Ectodermal cell (in vitro differentiated cells): Measurements from ENCODE around the gene ID3.

ENCODE experiments used
- H3K27ac ChIP-seq: 2 replicates; pipeline ENCODE4 v1.7.0; 2013; ENCODE audit warnings: mild to moderate bottlenecking, low read depth, low read length; ENCODE audit not compliant: insufficient read depth, poor library complexity, severe bottlenecking
- H3K27me3 ChIP-seq: 2 replicates; pipeline ENCODE4 v1.7.0; 2013; ENCODE audit warnings: mild to moderate bottlenecking, low read length; ENCODE audit not compliant: insufficient read depth, control insufficient read depth, poor library complexity, severe bottlenecking
- H3K36me3 ChIP-seq: one replicate; pipeline ENCODE4 v1.7.0; 2013; ENCODE audit warnings: low read length; ENCODE audit not compliant: control insufficient read depth, insufficient read depth
- H3K4me1 ChIP-seq: one replicate; pipeline ENCODE4 v1.7.0; 2013; ENCODE audit warnings: low read length; ENCODE audit not compliant: control insufficient read depth, insufficient read depth
- H3K4me3 ChIP-seq: 2 replicates; pipeline ENCODE4 v1.7.0; 2013; ENCODE audit warnings: low read depth, low read length, control low read depth; ENCODE audit not compliant: insufficient read depth
- H3K9me3 ChIP-seq: 2 replicates; pipeline ENCODE4 v1.7.0; 2013; ENCODE audit warnings: mild to moderate bottlenecking, low read length, moderate library complexity; ENCODE audit not compliant: control insufficient read depth
- WGBS, 2 experiments: methylation state at CpG; one replicate each; pipeline ENCODE4 v1.1.7; 2013; ENCODE audit warnings: missing lambda C conversion rate in 2 of 2; 5-methylcytosine and 5-hydroxymethylcytosine counted together

ID3 gene

DNA sequence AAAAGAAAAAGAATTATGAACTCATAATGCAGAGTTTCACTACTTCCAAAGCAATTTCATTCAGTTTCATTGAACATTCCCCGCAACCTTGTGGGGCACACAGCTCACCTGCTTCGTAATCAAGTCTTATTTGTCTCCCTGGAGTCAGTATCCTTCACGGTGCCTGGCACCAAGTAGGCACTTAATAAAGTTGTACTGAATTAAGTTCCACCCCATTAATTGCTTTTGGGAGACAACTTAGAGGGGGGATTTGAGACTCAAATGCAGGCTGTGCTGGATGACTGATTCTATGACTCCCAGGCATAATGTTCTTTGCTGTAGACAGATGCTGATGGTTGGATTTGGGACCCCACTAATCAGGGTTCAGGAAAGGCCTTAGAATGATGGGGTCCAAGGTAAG is 6.5 kb upstream of the ID3 start:
- Histone ChIP-seq H3K9me3 (no peaks in the 10 kb centered on the region), H3K27ac (no peak overlapping the region)
- WGBS, 2 experiments, result 90 to 95% methylated on average over 3 of the region's 3 CpGs

DNA sequence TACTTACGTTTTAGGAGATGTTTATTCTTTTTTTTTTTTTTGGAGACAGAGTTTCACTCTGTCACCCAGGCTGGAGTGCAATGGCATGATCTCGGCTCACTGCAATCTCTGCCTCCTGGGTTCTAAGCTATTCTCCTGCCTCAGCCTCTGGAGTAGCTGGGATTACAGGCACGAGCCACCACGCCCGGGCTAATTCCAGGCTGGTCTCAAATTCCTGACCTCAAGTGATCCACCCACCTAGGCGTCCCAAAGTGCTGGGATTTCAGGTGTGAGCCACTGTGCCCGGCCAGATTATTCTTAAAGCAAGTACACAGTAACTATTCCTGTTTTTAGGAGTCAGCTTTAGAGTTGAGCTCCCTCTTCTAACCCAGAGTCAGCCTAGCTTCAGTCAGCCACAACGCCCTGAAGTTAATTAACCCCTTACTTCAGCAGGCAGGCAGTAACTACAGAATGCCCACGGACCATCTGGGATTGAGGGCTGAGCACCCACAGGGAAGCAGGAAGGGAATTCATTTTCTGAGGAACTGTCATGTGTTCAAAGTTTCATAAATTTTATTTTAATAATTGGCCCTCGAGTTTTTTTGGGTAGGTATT is 5.3 kb upstream of the ID3 start:
- H3K9me3 ChIP-seq, result no peaks in the 10 kb centered on the region
- no peak overlapping the region for H3K27ac ChIP-seq
- H3K36me3 ChIP-seq, result no peaks in the 10 kb centered on the region
- H3K27me3 ChIP-seq, result no peaks in the 10 kb centered on the region
- H3K4me3 ChIP-seq, result no peak overlapping the region
- WGBS, 2 experiments, result 64 to 69% methylated on average over 9 to 10 of the region's 10 CpGs
- peaks cover 73% of the 10 kb centered on the region for H3K4me1 ChIP-seq

More for the DNA sequence above, 6.5 kb upstream of the ID3 start:
- H3K4me3 ChIP-seq, result no peak overlapping the region
- H3K27me3 ChIP-seq, result no peaks in the 10 kb centered on the region
- H3K4me1 ChIP-seq, result peaks cover 63% of the 10 kb centered on the region
- H3K36me3 ChIP-seq, result no peaks in the 10 kb centered on the region

DNA sequence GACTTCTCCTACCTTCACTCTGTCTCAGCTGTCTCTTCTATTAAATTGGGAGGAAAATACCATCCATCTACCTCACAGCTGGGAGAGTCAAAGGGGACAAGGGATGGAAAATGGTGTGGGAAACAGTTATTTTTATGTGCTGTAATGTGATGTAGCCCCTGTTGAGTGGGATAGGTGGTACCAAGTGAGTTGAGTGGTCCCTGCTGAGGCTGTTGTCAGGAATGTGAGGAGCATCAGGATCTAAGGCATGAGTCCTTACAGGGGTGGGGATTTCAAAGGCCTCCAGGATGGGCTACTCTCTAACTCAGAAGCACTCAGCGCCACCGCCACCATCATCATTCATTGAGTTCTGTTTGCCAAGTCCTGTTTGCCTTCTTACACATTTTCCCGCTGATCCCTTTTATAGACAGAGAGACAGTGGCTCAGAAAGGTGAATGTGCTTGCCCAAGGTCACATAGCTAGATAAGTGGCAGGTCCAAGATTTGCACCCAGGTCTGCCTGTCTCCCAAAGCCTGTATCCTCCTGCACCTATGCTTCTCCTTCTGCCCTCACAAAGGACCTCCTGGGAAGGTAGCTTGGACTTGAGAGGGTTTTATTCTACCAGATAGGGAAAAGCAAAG is 4.6 kb upstream of the ID3 start:
- Histone ChIP-seq H3K4me1 (peaks cover 65% of the 10 kb centered on the region), H3K4me3 (no peak overlapping the region), H3K27me3 (no peaks in the 10 kb centered on the region), H3K27ac (no peak overlapping the region), H3K36me3 (no peaks in the 10 kb centered on the region), H3K9me3 (no peaks in the 10 kb centered on the region)
- WGBS, 2 experiments, result 90 to 95% methylated on average over 3 of the region's 3 CpGs

DNA sequence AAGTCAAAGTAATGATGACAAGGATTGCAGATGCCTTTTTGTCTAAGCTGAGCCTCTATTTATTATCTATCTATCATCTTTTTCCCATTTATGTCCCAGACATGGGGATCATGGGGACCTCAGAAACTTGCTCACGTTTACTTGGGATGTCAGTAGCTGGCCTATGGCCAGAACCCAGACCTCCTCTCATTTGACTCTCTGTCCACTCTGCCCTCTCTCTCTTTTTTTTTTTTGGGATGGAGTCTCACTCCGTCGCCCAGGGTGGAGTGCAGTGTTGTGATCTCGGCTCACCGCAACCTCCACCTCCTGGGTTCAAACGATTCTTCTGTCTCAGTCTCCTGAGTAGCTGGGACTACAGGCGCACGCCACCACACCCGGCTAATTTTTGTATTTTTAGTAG is 3.7 kb upstream of the ID3 start:
- H3K4me3 ChIP-seq, result no peak overlapping the region

DNA sequence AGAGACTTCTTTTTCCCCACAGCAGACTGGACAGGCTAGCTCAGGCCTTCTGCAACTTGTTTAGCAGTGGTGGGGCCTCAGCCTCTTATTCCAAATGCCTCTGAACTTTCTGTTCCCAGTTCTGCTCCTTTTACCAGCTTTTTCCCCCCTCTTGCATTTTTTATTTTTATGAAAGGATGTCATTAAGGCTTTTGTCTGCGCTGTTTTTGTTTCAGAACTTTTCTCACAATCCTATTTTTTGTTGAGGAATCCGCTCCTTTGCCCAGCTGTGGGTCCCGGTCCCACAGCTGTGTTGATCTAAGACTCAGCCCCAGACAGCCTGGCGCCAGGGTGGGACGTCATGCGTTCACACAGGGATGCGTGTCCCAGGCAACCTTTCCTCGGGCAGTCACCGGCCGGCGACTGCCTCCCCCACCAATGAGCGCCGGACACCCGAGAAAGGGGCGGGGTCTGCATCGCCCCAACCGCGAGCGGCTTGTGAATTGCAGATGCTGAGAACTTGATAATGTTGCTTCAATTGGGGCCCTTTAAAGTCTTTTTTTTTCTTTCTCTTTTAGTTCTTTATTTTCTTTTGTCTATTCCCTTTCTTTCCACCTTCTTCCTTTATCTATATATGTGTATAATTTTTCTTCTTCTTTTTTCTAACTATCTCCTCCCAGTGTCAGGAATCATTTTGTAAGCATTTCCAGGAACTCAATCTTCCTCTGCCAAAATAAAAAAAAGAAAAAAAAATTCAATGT is 3.0 kb upstream of the ID3 start:
- H3K36me3 ChIP-seq, result peaks cover 9% of the 10 kb centered on the region
- H3K4me3 ChIP-seq, result peak overlapping the region; percentile 16
- H3K27ac ChIP-seq, result peak overlapping the region; percentile 100
- WGBS, 2 experiments, result 2% methylated on average over 19 of the region's 19 CpGs
- H3K9me3 ChIP-seq, result no peaks in the 10 kb centered on the region
- no peaks in the 10 kb centered on the region for H3K27me3 ChIP-seq
- H3K4me1 ChIP-seq, result peaks cover 60% of the 10 kb centered on the region

More for the DNA sequence above, 3.7 kb upstream of the ID3 start:
- WGBS, 2 experiments, result 86 to 89% methylated on average over 9 of the region's 9 CpGs
- H3K4me1 ChIP-seq, result peaks cover 60% of the 10 kb centered on the region
- H3K27ac ChIP-seq, result peak overlapping the region; percentile 100
- H3K27me3 ChIP-seq, result no peaks in the 10 kb centered on the region
- no peaks in the 10 kb centered on the region for H3K9me3 ChIP-seq
- H3K36me3 ChIP-seq, result peaks cover 2% of the 10 kb centered on the region

DNA sequence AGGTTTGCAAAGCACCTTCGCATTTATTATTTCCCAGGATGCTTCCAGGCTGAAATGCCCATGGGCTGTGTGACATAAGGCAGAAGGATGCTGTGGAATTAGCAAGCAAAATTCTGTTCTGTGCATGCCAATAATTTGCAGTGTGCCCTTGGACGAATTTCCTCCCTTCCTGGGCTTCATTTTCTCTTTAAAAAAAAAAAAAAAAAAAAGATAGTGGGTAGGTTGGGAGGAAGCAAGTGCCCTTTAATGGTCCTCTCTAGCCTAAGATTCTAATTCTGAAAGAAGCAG is 2.5 kb upstream of the ID3 start:
- no peaks in the 10 kb centered on the region for H3K27me3 ChIP-seq
- peaks cover 13% of the 10 kb centered on the region for H3K36me3 ChIP-seq
- peak overlapping the region; percentile 100 for H3K27ac ChIP-seq
- H3K4me3 ChIP-seq, result peak overlapping the region; percentile 16
- 78 to 81% methylated on average over 2 of the region's 2 CpGs for WGBS, 2 experiments
- H3K4me1 ChIP-seq, result peaks cover 66% of the 10 kb centered on the region
- no peaks in the 10 kb centered on the region for H3K9me3 ChIP-seq

DNA sequence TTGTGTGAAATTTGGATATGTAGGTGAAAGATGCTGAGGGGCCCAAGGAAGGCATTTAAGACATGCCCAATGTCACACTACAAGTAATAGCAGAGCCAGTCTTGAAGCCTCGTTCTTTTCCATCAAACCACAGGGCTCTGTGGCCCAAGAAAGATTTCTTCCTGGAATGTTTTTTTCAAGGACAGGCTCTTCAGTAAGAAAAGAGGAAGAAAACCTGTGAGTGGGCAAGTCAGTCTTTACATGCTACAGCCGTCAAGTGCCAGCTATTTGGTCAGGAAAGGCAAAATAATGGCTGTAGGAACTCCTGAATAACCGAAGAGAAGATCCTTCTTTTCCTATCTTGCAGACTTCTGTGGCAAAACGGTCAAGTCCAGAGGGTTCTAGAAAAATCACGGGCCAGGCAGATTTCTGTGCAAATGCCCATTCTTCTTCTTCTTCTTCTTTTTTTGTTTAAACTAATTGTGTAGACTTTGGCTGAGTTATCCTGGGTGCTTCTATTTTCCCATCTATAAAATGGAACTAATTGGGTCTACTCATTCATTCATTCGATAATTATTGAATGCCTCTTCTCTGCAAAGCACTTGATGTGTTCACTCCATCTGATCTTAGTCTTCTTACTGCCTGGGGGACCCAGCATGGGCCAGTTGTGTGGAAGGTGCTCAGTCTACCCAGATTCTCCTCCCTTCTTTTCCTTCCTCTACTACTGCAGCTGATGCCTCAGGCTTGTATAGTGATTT is 1.9 kb upstream of the ID3 start:
- Histone ChIP-seq H3K9me3 (no peaks in the 10 kb centered on the region), H3K27me3 (no peaks in the 10 kb centered on the region), H3K4me1 (peaks cover 68% of the 10 kb centered on the region), H3K4me3 (no peak overlapping the region), H3K27ac (peak overlapping the region; percentile 100), H3K36me3 (peaks cover 13% of the 10 kb centered on the region)
- 75 to 80% methylated on average over 6 of the region's 6 CpGs for WGBS, 2 experiments

DNA sequence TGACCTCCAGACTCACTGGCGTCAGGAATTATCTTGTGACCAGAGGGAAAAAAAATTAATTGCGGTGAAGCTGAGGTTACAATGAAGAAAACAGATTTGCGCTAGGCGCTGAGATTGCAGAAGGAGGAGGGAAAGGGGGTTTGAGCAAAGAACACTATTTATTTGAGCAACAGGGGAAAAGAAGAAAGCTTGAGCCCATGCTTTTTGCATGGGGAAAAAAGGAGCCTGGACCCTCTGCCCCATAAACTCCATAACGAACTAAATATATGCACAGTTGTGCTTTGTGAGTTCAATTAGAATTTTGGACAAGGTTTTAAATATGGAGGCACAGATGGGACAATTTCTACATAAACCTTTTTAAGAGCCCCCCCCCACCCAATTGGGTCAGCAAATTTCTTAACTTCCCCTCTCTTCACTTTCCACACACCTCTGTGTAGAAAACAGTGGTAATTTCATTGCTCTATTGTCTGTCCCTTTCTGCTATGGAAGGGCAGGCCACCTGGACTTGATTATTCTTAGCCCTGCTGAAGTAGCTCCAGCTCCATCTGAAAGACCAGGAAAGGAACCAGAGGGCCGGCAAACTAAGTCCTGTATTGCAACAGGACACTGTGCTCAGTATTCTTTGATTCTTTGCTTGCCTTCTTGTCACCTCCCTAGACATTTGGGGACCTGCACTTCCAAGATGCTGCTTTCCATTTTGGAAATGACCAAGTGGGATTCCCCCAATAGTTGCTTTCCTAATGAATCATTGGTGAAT is 862 bp upstream of the ID3 start:
- Histone ChIP-seq H3K4me3 (peak overlapping the region; percentile 87), H3K27ac (peak overlapping the region; percentile 100), H3K36me3 (peaks cover 13% of the 10 kb centered on the region), H3K9me3 (no peaks in the 10 kb centered on the region), H3K27me3 (no peaks in the 10 kb centered on the region), H3K4me1 (peaks cover 71% of the 10 kb centered on the region)
- WGBS, 2 experiments, result 26 to 31% methylated on average over 6 of the region's 6 CpGs

DNA sequence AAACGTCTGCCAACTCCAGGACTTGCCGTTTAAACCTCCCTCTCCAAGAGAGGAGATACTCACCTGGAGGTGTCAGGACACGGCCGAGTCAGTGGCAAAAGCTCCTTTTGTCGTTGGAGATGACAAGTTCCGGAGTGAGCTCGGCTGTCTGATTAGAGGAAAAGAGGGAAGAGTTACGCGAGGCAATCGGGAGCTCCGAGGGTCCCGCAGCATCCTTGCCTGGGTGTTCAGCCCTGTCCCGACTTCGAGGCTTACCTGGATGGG is 497 bp downstream of the ID3 start:
- Histone ChIP-seq H3K36me3 (peaks cover 13% of the 10 kb centered on the region), H3K27ac (peak overlapping the region; percentile 100), H3K4me3 (peak overlapping the region; percentile 87), H3K4me1 (peaks cover 65% of the 10 kb centered on the region), H3K27me3 (peaks cover 6% of the 10 kb centered on the region), H3K9me3 (no peaks in the 10 kb centered on the region)
- 0 to 1% methylated on average over 14 of the region's 14 CpGs for WGBS, 2 experiments
